IMR-90 (cell line): ENCODE data around the gene POLR2I.

Experiments
- BHLHE40 ChIP-seq: fragments of 150-350 bp; IDR thresholded peaks from 2 replicates; pipeline ENCODE4 v1.6.1; 2016; ENCODE audit warnings: mild to moderate bottlenecking, low read depth, low read length
- CEBPB ChIP-seq: IDR thresholded peaks from 2 replicates; pipeline ENCODE4 v1.6.1; 2012; ENCODE audit warnings: low read depth, low read length, improper control_type of control experiment
- CHD1 ChIP-seq: IDR thresholded peaks from 2 replicates; pipeline ENCODE4 v1.6.1; 2012; ENCODE audit warnings: low read depth, low read length, improper control_type of control experiment
- FOS ChIP-seq: fragments of 150-350 bp; IDR thresholded peaks from 2 replicates; pipeline ENCODE4 v1.6.1; 2016; ENCODE audit warnings: low read depth, low read length
- MAFK ChIP-seq: IDR thresholded peaks from 2 replicates; pipeline ENCODE4 v1.6.1; 2012; ENCODE audit warnings: low read depth, low read length, improper control_type of control experiment
- MAZ ChIP-seq: IDR thresholded peaks from 2 replicates; pipeline ENCODE4 v1.6.1; 2012; ENCODE audit warnings: low read depth, mild to moderate bottlenecking, low read length, improper control_type of control experiment, moderate library complexity, borderline replicate concordance
- MXI1 ChIP-seq: IDR thresholded peaks from 2 replicates; pipeline ENCODE4 v1.6.1; 2012; ENCODE audit warnings: low read depth, mild to moderate bottlenecking, low read length, moderate library complexity, borderline replicate concordance
- POLR2A ChIP-seq: IDR thresholded peaks from 2 replicates; pipeline ENCODE4 v1.6.1; 2012; ENCODE audit warnings: mild to moderate bottlenecking, low read depth, low read length
- RAD21 ChIP-seq: IDR thresholded peaks from 2 replicates; pipeline ENCODE4 v1.6.1; 2012; ENCODE audit warnings: low read length, improper control_type of control experiment
- RCOR1 ChIP-seq: IDR thresholded peaks from 2 replicates; pipeline ENCODE4 v1.6.1; 2012; ENCODE audit warnings: mild to moderate bottlenecking, low read length, improper control_type of control experiment; ENCODE audit not compliant: insufficient replicate concordance
- SMC3 ChIP-seq: fragments of 150-350 bp; IDR thresholded peaks from 2 replicates; pipeline ENCODE4 v1.6.1; 2016; ENCODE audit warnings: low read depth, mild to moderate bottlenecking, antibody characterized with exemption, low read length, moderate library complexity
- TF ChIP-seq, protein P1 (sequence below): conservative IDR thresholded peaks from 2 replicates; pipeline ENCODE4 v1.5.1; 2012; ENCODE audit warnings: mild to moderate bottlenecking, low read depth, low read length, improper control_type of control experiment
- TF ChIP-seq, protein P2 (sequence below): fragments of 150-350 bp; IDR thresholded peaks from 2 replicates; pipeline ENCODE4 v1.6.1; 2017; ENCODE audit warnings: mild to moderate bottlenecking, antibody characterized with exemption, low read length, low read depth
- TF ChIP-seq, protein P3 (sequence below): fragments of 150-350 bp; IDR thresholded peaks from 2 replicates; pipeline ENCODE4 v1.6.1; 2016; ENCODE audit warnings: low read depth, mild to moderate bottlenecking, low read length, moderate library complexity, borderline replicate concordance

DNA sequence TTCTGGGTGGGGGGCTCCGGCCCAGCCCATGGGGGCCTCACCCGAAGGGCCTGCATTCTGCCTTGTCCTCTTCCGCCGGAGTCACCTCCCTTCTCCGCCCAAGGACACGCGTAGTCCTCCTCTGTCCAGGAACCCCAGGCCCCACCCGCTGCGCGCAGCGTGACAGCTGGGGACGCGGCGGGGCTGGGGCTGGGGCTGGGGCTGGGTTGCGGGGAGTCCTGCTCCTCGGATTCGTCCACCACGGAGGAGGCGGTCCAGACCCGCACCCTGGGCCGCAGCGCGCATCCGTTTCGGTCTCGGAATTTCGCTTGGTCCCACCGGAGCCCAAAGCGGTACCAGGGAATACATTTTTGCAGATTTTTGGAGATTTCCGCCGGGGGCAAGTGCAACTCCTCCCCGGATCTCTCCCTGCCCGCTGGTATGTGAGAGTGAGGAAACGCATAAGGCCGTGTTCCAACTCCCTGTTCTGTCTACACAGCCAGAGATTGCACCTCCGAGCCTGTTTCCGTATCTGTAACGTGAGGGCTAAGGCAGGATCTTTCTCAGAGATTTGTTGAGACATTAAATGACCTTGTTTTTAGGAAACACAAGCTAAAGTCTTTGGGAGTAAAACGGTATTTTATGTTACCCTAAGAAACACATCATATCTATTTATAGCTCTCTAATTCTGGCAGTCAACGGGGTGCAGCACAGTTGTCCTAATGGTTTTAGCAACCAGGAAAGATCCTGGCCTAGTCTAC is 37.8 kb upstream of the POLR2I start, which contains the start of gene COX7A1:
- TF ChIP-seq, protein P1, sequence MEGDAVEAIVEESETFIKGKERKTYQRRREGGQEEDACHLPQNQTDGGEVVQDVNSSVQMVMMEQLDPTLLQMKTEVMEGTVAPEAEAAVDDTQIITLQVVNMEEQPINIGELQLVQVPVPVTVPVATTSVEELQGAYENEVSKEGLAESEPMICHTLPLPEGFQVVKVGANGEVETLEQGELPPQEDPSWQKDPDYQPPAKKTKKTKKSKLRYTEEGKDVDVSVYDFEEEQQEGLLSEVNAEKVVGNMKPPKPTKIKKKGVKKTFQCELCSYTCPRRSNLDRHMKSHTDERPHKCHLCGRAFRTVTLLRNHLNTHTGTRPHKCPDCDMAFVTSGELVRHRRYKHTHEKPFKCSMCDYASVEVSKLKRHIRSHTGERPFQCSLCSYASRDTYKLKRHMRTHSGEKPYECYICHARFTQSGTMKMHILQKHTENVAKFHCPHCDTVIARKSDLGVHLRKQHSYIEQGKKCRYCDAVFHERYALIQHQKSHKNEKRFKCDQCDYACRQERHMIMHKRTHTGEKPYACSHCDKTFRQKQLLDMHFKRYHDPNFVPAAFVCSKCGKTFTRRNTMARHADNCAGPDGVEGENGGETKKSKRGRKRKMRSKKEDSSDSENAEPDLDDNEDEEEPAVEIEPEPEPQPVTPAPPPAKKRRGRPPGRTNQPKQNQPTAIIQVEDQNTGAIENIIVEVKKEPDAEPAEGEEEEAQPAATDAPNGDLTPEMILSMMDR: no peak
- TF ChIP-seq CEBPB (no peak), MAFK (no peak), SMC3 (no peak), FOS (no peak), RCOR1 (no peak), POLR2A (no peak), RAD21 (no peak), BHLHE40 (no peak), MAZ (no peak), CHD1 (no peak), MXI1 (no peak)
- TF ChIP-seq, protein P2, sequence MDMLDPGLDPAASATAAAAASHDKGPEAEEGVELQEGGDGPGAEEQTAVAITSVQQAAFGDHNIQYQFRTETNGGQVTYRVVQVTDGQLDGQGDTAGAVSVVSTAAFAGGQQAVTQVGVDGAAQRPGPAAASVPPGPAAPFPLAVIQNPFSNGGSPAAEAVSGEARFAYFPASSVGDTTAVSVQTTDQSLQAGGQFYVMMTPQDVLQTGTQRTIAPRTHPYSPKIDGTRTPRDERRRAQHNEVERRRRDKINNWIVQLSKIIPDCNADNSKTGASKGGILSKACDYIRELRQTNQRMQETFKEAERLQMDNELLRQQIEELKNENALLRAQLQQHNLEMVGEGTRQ: no peak
- TF ChIP-seq, protein P3, sequence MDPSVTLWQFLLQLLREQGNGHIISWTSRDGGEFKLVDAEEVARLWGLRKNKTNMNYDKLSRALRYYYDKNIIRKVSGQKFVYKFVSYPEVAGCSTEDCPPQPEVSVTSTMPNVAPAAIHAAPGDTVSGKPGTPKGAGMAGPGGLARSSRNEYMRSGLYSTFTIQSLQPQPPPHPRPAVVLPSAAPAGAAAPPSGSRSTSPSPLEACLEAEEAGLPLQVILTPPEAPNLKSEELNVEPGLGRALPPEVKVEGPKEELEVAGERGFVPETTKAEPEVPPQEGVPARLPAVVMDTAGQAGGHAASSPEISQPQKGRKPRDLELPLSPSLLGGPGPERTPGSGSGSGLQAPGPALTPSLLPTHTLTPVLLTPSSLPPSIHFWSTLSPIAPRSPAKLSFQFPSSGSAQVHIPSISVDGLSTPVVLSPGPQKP: no peak
